KMS-11 (cell line): ENCODE measurements around the gene TRIM69.

Experiments
- H2AFZ ChIP-seq: fragments of 200-600 bp; sonication (generic); 2 replicates; pipeline ENCODE4 v1.6.1; 2016; ENCODE audit warnings: antibody characterized with exemption, mixed run types, low read depth
- H3K27ac ChIP-seq: fragments of 200-600 bp; sonication (generic); 2 replicates; pipeline ENCODE4 v1.6.1; 2016; ENCODE audit warnings: mild to moderate bottlenecking, mixed run types
- H3K27me3 ChIP-seq: fragments of 200-600 bp; sonication (generic); 2 replicates; pipeline ENCODE4 v1.6.1; 2017; ENCODE audit warnings: mild to moderate bottlenecking, low read depth, mixed run types, moderate library complexity; ENCODE audit not compliant: insufficient read depth
- H3K36me3 ChIP-seq: fragments of 200-600 bp; sonication (generic); 2 replicates; pipeline ENCODE4 v1.6.1; 2017; ENCODE audit warnings: mild to moderate bottlenecking, mixed run types; ENCODE audit not compliant: insufficient read depth
- H3K4me1 ChIP-seq: fragments of 200-600 bp; sonication (generic); 2 replicates; pipeline ENCODE4 v1.6.1; 2016; ENCODE audit warnings: mild to moderate bottlenecking, low read depth, mixed run types; ENCODE audit not compliant: poor library complexity, severe bottlenecking
- H3K4me2 ChIP-seq: fragments of 200-600 bp; sonication (generic); 2 replicates; pipeline ENCODE4 v1.7.0; 2016; ENCODE audit warnings: mild to moderate bottlenecking, mixed run types
- H3K4me3 ChIP-seq: fragments of 200-600 bp; sonication (generic); IDR thresholded peaks from 2 replicates; pipeline ENCODE4 v1.6.1; 2017; ENCODE audit warnings: low read depth, low read length, mixed read lengths; ENCODE audit not compliant: insufficient read depth
- H3K79me2 ChIP-seq: fragments of 200-600 bp; sonication (generic); 2 replicates; pipeline ENCODE4 v1.6.1; 2016; ENCODE audit warnings: low read depth, mixed run types; ENCODE audit not compliant: insufficient read depth
- H3K9ac ChIP-seq: fragments of 200-600 bp; sonication (generic); 2 replicates; pipeline ENCODE4 v1.6.1; 2016; ENCODE audit warnings: mild to moderate bottlenecking, mixed run types
- H4K20me1 ChIP-seq: fragments of 200-600 bp; sonication (generic); 2 replicates; pipeline ENCODE4 v1.6.1; 2016; ENCODE audit warnings: mild to moderate bottlenecking, mixed run types; ENCODE audit not compliant: insufficient read depth
- TF ChIP-seq, protein P1 (sequence below): fragments of 200-600 bp; sonication (generic); conservative IDR thresholded peaks from 2 replicates; pipeline ENCODE4 v1.6.1; 2017; ENCODE audit warnings: low read depth, mild to moderate bottlenecking, antibody characterized with exemption, low read length, moderate library complexity, mixed read lengths

TRIM69 gene

DNA sequence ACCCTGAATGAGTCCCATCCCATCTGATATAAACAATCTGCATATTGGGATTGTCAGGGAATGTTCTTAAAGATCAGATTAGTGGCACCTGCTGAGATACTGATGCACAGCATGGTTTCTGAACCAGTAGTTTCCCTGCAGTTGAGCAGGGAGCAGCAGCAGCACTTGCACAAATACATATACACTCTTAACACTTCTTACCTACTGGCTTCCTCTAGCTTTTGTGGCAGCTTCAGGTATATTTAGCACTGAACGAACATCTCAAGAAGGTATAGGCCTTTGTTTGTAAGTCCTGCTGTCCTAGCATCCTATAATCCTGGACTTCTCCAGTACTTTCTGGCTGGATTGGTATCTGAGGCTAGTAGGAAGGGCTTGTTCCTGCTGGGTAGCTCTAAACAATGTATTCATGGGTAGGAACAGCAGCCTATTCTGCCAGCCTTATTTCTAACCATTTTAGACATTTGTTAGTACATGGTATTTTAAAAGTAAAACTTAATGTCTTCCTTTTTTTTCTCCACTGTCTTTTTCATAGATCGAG, 20.5 kb upstream of the TRIM69 start:
- Histone ChIP-seq H3K27me3 (no peaks in the 10 kb centered on the region), H3K4me1 (peaks cover 80% of the 10 kb centered on the region), H3K4me2 (no peak overlapping the region; the same call in 1 of the 2 replicates), H3K27ac (peak overlapping the region; percentile 19; the same call in 1 of the 2 replicates), H3K79me2 (peaks cover 56% of the 10 kb centered on the region), H2AFZ (no peak overlapping the region), H4K20me1 (peaks cover 36% of the 10 kb centered on the region), H3K9ac (no peak overlapping the region), H3K4me3 (no peak overlapping the region), H3K36me3 (peaks cover 17% of the 10 kb centered on the region)
- TF ChIP-seq, protein P1, sequence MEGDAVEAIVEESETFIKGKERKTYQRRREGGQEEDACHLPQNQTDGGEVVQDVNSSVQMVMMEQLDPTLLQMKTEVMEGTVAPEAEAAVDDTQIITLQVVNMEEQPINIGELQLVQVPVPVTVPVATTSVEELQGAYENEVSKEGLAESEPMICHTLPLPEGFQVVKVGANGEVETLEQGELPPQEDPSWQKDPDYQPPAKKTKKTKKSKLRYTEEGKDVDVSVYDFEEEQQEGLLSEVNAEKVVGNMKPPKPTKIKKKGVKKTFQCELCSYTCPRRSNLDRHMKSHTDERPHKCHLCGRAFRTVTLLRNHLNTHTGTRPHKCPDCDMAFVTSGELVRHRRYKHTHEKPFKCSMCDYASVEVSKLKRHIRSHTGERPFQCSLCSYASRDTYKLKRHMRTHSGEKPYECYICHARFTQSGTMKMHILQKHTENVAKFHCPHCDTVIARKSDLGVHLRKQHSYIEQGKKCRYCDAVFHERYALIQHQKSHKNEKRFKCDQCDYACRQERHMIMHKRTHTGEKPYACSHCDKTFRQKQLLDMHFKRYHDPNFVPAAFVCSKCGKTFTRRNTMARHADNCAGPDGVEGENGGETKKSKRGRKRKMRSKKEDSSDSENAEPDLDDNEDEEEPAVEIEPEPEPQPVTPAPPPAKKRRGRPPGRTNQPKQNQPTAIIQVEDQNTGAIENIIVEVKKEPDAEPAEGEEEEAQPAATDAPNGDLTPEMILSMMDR: no peak

DNA sequence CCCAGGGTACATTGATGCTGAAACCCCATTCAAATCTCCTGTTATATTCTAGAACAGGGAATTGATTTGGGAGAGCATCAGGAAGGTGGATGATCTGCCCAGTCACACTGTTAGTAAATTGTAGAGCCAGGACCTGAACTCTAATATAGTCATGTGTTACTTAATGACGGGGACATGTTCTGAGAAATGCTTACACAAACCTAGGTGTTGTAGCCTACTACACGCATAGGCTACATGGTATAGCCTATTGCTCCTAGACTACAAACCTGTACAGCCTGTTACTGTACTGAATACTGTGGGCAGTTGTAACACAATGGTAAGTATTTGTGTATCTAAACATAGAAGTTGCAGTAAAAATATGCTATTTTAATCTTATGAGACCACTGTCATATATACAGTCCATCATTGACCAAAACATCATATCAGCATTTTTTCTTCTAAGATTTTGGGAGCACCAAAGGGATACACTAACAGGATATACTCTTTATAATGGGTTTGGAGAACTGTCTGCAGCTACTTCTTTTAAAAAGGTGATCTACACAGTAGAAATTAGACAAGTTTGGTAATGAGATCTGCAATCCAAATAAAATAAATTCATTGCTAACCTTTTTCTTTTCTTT, 19.2 kb upstream of the TRIM69 start:
- Histone ChIP-seq H3K4me1 (peaks cover 92% of the 10 kb centered on the region), H3K9ac (no peak overlapping the region), H2AFZ (no peak overlapping the region), H3K36me3 (peaks cover 17% of the 10 kb centered on the region), H3K27me3 (no peaks in the 10 kb centered on the region), H3K4me3 (no peak overlapping the region), H3K4me2 (peak overlapping the region; percentile 3; the same call in 1 of the 2 replicates), H3K79me2 (peaks cover 48% of the 10 kb centered on the region), H4K20me1 (peaks cover 36% of the 10 kb centered on the region), H3K27ac (no peak overlapping the region)
- TF ChIP-seq, protein P1: no peak

DNA sequence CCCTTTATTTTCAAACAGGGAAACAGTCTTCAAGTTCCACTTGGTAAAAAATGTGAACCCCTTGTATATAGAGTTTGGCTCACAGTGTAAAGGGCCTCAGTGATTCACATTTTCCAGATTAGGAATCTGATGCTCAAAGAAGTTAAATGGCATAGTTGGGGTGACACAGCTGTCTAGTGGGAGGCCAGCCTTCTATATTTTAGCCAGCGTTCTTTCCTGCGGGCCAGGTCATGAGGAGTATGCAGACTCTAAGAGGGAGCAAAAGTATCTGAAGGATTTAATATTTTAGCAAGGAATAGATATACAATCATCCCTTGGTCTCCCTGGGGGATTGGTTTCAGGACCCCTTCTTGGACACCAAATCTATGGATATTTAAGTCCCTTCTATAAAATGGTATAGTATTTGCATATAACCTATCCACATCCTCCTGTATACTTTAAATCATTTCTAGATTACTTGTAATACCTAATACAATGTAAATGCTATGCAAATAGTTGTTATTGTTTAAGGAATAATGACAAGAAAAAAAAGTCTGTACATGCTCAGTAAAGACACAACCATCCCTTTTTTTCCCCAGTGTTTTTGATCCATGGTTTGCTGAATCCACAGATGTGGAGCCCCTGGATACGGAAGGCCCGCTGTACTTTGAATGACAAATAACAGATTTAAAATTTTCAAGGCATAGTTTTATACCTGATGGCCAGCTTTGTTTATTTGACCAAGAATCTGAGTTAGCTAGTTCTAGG, 18.0 kb upstream of the TRIM69 start:
- Histone ChIP-seq H3K27ac (peak overlapping the region; percentile 47; the same call in 1 of the 2 replicates), H3K4me2 (peak overlapping the region; percentile 23; the same call in 1 of the 2 replicates), H3K4me3 (no peak overlapping the region), H3K79me2 (peaks cover 35% of the 10 kb centered on the region), H3K4me1 (peaks cover 93% of the 10 kb centered on the region), H3K36me3 (peaks cover 17% of the 10 kb centered on the region), H4K20me1 (peaks cover 29% of the 10 kb centered on the region), H3K9ac (no peak overlapping the region), H3K27me3 (no peaks in the 10 kb centered on the region), H2AFZ (no peak overlapping the region)
- TF ChIP-seq, protein P1: no peak

DNA sequence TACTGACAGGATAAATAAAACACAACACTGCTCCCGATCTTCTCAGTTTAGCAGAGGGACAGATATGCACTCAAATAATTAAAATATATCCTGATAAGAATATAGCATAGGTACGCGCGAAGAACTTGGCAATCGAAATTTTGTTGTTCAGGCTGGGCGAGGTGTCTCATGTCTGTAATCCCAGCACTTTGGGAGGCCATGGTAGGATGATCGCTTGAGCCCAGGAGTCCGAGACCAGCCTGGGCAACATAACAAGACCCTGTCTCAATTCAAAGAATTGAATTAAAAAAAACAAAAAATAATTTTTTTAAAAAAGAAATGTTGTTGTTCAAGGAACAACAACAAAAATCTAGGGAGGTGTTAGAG, 17.4 kb upstream of the TRIM69 start:
- Histone ChIP-seq H3K4me3 (no peak overlapping the region), H3K79me2 (peaks cover 30% of the 10 kb centered on the region), H3K27me3 (no peaks in the 10 kb centered on the region), H3K36me3 (peaks cover 17% of the 10 kb centered on the region), H3K9ac (no peak overlapping the region), H3K4me1 (peaks cover 90% of the 10 kb centered on the region), H3K4me2 (peak overlapping the region; percentile 23; the same call in 1 of the 2 replicates), H3K27ac (peak overlapping the region; percentile 47), H2AFZ (no peak overlapping the region), H4K20me1 (peaks cover 23% of the 10 kb centered on the region)
- TF ChIP-seq, protein P1: no peak
